Stimulated activated CD8-positive, alpha-beta memory T cell treated with anti-CD3 and anti-CD28 coated beads, Interleukin-4, amount 100 ng/mL, for 4 hours (primary cell): ENCODE measurements around the gene GLI2.

Experiments used
- DNase-seq, 2 donors: peaks; one replicate each; pipeline ENCODE4 v3.0.0-alpha.2; 2020; ENCODE audit warnings: low read depth in 2 of 2, low spot score in 1 of 2

Gene GLI2

DNA sequence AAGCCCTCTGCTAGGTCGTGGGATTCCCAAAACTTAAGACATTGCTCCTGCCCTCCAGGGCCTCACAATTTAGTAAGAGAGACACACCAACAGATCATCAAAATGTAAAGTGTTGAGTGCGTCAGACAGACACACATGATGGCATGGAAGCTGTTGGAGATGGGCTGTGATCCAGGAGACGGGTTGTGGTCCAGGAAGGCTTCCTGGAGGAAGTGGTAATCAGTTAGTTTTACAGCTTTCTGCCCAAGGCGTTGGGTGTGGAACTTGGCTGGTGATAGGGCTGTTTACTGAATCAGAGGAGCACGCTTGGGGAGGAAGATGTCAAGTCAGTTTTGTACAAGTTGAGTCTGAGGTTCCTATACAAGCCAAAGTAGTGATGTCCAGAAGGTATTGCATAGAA is 24.0 kb upstream of the GLI2 start:
- DNase-seq: no peak

DNA sequence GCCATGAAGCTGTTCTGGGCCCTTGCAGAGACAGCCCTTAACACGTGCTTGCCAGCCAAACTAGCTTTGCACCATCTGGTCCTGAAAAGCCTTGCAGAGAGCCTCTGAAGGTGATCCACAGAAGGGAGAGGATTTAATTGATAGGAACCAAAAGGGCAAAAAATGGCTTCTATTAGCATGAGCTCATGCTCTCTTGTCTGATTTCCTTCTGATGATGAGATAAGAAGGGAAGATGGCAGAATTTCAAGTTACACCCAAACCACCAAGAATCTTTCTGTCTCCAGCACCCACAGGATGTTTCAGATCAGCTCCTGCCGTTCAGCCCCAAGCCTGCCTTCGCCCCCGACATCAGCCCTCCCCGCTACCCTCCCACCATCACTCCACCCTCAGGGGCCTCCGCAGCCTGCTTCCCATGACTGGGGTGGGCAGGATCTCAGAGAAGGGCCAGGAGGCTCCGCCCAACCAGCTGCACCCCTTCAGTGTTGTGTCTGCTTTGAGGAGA is 23.4 kb upstream of the GLI2 start:
- no peak for DNase-seq

DNA sequence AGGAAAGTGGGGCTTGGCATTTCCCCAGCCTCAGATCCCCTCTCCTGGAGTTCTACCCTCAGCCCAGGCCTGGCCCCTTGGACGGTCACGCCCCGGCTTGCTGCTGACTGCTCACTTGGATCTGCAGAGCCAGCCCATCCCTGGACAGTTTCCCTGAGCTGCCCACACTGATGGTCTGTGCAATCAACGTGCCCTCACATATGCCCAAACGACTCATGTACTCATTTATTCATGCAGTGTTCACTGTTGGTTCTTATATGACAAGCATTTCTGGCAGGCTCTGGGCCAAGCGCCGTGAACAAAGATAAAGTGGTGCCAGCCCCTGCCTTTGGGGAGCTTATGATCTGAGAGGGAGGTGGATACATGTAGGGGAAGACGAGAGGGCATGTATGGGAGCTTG is 20.3 kb upstream of the GLI2 start:
- no peak for DNase-seq

DNA sequence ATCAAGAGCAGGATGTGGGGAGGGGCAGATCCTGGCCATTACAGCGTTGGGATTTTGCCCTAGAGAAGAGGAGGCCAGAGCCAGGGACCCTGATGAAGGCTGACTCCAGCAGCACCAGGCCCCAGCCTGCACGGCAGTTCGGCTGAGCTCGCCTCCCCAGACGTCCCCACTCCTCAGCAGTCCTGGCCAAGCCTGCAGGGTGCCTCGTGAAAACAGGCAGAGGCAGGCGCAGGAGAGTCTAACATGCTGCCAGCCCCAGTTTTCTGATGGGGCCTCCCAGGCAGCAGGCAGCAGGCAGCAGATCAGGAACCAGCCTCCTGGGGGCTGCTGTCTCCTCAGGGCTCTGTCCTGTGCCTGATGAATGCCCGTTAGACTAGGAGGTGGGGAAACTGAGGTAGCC is 19.7 kb upstream of the GLI2 start:
- no peak for DNase-seq

DNA sequence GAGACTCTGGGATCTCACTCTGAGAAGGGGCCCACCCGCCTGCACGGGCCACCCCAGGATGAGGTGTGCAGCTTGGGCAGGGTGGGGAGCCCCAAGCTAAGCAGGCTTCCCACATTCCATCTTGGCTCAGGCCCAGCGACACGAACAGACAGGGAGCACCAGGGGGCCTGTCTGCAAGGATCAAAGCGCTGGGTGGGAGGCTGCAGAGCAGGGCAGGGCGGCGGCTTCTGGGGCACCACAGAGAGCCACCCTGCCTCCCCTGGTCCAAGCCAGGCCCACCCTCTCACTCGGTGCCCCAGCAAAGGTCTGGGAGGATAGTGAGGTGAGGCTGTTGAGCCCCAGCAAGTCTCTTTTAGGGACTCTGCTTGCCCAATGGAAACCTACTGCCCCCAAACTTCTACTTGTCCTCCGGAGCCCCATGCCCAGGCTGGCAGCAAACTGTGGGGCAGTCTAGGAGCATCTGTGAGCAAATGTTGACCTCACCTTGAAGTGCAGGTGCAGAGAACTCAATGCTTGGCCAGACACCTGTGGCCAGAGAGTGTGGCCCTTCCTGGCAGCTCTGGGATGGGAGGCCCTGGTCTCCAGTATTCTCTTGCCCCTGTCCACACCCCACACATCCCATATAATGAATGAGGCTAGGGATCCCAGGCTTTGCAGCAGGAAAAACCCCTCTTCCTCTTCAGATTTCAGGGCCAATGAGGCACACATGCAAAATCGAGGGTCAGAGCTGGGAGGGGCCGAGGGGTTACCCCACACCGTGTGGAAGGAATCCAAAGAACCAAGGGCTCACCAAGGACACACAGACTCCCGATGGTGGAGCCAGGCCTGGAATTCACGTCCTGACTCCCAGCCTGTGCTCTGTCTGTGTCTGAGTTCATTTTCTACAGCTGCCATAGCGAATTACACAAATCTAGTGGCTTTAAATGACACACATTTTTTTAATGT is 18.8 kb upstream of the GLI2 start:
- no peak for DNase-seq

DNA sequence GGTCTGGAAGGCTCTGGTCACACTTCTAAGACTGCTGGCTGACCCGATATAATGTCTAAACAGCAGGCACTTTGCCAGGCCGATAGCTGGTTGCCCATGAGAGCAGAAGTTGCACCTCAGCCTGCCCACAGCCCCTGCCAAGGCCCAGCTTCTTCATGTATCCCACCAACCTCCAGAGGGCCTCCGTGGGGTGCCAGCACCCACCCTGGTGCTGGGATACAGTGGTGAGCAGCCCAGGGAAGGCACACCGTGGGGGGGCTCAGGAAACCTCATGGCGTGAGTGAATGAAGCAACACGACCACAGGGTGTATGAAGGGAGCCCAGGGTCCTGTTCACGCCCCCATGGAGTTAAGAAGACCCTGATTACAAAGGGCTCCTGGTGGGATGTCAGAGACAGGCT is 16.2 kb upstream of the GLI2 start:
- no peak for DNase-seq

DNA sequence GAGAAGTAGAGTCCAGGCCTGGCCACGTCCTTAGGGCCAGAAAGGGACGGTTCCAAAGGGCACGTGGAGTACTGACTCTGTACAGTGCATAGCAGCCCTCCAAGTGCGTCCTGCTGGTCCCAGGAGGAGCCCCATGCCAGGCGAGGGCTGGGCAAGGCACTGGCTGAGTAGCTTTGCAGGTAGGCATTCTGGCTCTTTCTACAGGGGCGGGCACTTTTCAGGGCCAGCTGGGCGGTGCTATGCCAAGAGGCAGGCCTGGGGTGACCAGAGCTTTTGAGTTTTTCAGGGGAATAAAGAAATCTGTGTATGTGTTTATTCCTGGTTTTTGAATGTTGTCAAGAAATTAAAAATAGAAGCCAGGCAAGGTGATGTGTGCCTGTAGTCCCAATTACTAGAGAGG is 15.4 kb upstream of the GLI2 start:
- DNase-seq: no peak

DNA sequence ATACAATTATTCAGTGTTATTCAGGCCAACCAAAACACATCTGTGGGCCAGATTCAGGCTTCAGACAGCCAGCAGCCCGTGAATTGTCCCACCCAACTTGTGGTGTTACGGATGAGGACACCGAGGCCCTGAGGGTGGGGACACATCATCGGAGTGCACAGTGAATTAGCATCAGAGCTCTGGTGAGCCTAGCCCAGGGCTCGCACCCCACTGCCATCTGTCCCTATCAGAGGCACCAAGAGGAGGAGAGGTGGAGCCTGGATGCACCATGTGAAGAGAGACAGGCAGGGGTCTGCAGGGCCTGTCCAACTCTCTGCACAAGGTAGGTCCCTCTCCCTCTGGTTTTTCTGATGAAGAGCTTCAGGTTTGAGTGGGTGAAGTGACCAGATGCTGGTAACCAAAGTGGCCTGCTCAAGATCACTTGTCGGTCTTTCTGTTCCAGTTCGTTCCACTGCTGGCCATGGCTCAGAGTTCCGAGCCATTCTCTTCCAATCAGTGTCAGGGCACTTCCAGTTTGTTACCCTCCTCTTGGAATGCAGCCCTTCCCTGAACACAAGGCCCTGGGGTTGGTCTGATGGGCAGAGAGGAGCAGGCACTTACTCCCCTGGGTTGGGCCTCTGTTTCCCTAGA is 14.8 kb upstream of the GLI2 start:
- no peak for DNase-seq

DNA sequence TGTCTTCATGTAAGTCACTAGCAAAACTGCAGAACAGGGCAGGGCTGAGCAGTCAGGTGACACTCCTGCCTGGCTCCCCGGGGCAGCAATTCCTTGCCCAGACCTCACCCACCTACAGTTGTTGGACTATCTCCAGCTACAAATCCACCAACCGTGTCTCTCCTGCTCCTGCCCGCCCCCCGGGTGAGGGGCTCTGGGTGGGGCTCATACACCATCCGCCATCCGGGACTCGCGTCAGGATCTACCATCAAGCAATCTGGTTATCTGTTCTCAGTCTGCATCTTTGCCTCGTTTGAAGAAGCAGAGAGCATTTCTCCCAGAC is 13.5 kb upstream of the GLI2 start:
- DNase-seq: no peak

DNA sequence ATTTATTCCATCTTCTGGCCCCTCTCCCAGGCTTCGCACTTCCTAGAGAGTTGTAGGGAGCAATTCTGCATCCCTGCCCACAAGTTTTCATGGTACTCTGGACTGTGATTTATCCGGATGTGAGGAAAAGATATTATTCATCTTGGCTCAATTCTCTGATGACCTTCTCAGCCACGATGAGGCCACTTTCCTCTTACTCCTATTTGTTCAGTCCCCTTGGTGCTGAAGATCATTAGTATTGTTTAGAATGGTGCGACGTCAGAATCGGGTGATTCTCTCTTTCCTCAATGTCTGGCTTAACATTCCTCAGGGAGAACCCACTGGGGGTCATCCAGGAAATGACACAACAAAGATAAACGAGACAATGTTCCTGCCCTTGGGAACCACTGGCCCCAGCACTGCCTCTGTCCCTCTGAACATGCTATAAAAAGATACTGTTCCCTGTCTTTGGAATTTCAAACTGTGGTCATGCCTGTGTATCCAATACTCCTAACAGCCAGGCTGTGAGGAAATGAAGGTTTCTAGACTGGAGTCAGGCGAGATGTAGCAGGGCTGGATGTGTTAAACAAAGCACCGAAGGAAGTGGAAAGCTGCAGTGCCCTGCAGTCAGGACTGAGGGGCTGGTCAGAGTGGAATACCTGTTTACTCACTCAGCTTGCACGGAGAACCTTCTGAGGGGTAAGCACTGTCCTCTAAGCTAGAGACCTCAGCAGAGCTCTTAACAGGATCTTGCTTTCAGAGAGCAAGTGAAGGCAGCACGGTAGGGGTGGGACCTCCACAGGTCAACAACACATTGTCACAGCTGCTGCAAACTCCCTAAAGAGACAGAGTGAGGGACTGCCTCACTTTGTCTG is 12.9 kb upstream of the GLI2 start:
- no peak for DNase-seq

DNA sequence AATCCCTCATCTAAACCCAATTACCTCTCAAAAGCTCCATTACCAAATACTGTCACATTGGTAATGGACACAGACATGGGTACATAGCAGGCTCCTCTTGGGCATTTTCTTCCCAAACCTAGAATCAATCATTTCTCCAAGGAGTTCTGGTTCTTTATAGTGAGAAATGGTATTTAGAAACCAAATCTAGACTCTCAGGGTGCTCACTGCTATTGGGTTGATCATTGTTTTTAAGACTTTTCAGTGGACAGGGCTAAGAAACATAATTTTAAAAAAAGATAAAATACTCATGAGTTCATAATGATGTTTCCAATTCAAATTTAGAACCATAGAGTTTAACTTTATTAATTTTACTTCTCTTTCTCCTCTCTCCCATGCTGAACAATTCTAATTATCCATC is 9.4 kb upstream of the GLI2 start:
- DNase-seq: no peak

DNA sequence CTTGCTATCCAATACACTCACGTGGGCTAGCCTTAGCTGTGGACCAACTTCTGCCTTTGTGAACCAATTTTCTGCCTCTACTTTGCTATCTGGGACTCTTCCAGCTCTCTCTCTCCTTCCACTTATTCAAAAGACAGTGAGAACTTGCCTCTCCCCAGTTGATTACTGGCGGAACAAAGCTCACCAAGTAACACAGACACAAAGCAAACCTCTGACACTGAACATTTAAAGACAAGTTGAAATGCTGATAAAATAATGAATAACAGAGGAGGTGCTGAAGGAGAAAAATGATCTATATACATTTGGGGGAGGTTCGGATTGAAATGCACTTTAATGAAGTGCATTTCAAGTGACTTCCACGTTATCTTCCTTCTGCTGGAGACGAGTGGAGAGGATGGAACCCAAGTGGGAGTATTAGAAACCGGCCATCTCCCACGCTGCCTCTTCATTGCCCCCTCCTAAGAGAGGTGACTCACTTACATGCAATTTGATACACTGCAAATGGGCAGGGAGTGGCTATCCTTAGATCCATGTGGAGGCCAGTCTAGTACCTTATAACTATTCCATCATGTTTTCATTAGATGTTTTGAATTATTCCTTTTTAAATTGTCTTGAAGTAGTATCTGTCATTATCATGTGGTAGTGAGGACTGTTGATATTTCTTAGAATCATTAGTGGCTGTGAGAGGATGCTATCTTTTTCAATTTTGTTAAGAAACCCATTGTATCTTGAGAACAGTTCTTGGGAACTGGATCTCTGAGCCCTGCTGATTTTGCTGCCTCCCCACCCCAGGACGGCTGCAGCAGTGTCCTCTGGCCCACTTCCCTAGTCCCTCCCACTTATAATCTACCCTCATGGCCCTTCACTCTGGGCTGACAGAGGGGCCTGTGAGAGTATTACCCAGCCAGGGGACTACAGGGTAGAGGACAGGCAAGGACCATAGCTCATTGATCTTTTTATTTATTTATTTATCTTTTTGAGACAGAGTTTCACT is 6.0 kb upstream of the GLI2 start:
- no peak for DNase-seq

DNA sequence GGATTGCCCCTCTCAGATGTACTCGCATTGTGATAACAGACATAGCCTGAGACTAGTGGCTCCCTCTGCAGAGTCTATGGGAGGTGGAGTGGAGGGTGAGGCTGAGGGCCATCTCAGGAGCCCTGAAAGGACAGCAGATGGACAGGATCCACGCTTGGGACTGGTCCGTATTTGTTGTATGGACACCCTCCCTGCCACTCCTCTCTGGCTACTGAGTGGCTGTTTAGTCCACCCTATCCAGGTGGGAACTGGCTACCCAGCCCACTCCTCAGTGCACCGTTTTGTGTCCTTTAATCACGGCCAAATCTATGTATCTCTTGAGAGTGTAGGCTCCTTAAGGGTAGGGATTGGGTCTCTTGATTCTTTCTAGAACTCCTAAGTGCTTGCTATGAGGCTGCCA is 4.5 kb upstream of the GLI2 start:
- DNase-seq: no peak

DNA sequence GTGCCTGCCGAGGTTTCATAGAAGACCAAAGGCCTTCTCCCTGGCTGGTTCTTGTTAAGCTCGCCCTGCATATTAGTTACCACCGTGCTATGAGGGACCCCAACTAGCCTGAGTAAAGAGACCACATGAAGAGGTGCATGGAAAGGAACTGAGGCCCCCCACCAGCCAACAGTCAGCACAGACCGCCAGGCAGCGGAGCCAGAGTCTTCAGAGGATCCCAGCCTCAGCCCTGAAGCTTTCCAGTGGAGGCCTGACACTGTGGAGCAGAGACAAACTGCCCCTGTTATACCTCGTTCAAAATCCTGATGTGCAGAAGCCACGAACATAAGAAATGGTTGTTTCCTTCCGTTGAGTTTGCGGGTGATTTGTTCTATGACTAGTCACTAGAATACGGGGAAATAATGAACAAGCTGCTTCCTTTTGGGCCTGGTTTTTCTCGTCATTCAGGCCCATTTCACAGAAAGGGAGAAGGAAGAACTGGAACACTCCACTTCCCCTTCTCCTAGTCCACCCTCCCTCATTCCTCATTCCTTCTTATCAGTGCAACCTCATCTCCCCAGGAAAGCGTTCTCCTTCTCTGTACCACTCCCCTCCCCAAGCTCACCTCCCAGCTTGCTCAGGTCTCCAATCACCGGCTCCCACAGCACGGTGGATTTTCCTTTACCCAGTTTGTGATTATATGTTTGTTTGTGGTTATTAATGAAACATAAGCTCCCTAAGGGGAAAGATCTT is 3.0 kb upstream of the GLI2 start:
- no peak for DNase-seq

DNA sequence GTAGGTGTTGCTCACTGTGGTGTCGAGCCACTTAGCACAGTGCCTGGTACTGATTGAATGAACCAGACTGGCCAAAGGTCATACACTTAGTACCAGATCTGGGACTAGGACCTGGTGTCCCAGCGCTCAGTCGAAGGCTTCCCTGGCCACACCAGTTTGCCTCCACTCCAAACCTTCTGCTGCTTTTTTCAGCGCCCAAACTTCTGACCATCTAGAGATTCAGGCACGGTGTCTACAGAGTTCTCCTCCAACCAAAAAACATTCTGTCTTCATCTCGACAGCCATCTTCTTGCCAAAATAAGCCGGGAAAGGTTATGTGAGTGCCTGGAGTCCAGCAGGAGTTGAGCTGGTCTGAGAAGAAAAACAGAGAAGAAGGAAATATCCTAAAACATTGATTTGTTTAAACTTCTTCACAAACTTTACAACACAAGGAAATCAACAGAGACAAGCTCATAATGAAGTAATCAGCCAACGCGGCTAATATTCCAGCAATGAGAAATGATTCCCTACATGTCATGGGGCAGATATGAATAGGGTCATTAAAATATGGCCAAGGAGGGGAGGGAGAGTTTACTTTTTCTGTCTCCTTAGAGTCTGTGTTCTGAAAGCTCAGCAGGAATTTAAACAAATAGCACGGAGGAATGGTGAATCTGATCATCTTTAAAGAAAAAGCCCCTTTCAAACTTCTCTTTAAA is 2.3 kb upstream of the GLI2 start:
- DNase-seq: no peak

DNA sequence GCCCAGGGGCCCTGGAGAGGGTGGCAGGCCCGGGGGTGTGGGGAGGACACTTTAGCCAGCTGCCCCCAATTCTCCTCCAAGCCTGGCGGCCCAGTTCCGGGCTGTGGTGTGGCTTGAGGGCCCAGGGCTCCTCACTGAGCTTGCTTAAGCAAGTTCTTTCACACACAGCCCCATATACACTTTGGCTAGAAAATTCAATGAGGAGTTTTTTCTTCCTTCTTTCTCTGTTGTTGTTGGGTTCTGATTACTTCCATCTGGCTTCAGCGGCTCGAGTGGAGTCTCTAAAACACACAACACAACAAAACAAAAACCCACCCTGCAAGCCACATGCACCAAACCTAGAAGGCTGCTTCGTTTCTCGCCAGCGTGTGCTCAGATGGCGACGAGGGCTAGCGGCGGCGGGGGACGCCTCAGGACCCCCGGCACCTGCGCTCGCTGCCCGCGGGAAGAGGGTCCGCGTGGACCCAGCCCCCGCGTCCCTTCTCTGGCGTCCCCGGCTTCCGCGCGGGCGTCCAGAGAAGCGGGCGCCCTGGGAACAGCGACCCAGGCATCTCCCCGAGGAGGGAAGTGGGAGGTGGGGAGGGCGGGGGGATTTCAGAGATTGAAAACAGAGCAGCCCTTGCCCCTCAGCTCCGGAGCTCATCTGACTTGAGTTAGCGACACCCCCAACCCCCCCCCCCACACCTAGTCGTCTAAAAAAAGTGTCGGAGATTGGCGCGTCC is 577 bp upstream of the GLI2 start:
- DNase-seq: no peak

DNA sequence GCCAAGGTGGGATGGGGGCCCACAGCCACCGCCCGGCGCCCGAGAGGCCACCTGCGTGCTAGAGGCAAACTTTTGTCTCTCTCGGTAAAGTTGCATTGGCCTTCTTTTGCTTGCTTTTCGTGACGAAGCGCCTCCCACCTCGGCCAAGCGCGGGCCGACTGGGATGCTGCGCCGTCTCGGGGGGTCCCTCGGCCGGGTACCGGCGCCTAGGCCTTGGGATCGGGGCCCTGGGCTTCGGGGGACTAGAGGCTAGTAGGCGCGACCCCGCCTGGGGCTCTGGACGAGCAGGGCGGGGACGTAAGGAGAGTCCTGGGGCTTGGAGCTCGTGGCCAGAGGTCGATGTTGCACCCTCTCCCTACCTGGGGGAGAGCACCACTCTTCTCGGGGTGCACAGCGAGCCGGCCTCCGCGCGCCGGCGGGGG is 545 bp downstream of the GLI2 start:
- no peak for DNase-seq

DNA sequence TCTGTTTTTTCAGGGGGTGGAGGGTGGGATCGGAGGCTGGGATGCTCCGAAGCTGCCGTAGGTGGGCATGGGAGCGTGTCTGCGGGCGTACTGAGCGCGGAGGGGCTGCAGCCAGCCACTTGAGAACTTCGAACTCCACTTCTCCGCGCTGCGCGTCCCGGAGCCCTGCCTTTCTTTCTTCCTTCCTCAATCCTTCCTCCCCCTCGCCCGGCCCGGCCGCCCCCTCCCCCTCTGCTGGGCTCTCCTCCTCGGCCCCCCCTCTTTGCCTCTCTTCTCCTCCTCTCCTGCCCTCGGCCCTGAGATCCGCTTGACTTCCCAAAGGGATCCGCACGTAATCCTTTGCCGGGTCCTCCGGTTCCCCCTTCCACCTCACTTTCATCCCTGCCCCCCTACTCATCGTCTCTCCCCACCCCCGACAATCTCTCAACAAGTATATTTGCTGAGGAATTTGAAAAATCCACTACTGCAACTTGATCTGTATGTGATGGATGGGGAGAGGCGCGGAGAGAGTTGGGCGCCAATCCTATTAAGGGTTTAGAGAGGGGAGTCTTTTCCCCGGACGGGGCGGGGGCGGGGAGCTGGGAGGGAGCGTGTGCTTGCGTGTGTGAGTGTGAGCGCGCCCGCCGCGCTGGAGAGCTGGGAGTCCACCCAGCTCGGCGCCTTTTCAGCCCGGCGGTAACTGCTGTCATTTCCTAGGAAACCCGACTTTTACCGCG is 1.1 kb downstream of the GLI2 start:
- no peak for DNase-seq
